ENCODE data around the gene ZRANB3. TPM values are rescaled to one million over a fixed set of nuclear protein-coding genes. Genes with fewer than 3 reads are reported as not detected.

Gene ZRANB3
- total RNA-seq (1 to 10 TPM; 4.8 to 7.3 (median 5.6) TPM), polyA plus RNA-seq (1 to 10 TPM; 4.7 to 7.4 TPM), total RNA-seq (8.3 reads per million, percentile 32 among the genes with 10 or more reads in this experiment)

- H3K27me3 Mint-ChIP-seq, result no peaks in the 10 kb centered on the region
- H3K9me3 Mint-ChIP-seq, result no peaks in the 10 kb centered on the region
- ChIA-PET CTCF (interaction anchor here (1.4 kb wide), 1 partner anchor 526 kb away, joined by 4 read pairs; no protein-coding TSS in a partner anchor), POLR2A (interaction anchor here (0.8 to 2.4 kb wide), 11 partner anchors 8 to 613 kb away, joined by 3 to 18 read pairs (median 4); partner anchors contain the start of genes CCNT2, RAB3GAP1 and UBXN4)
- Histone ChIP-seq H3K4me3 (ENCODE audit: low read length) (peak within 1 kb of the TSS; percentile 83), H3K27ac (ENCODE audit: low read depth, low read length) (peak within 1 kb of the TSS; percentile 84), H3K36me3 (ENCODE audit: control insufficient read depth in 2 of 3, insufficient read depth in 3 of 3, low read length in 3 of 3) (peaks cover 0 to 5% (median 0%) of the 10 kb centered on the region in 3 experiments), H3K27me3 (ENCODE audit: control insufficient read depth in 2 of 2, insufficient read depth in 2 of 2, low read length in 2 of 2) (no peaks in the 10 kb centered on the region), H3K9me3 (ENCODE audit: control insufficient read depth in 2 of 3, low read length in 3 of 3) (no peaks in the 10 kb centered on the region), H3K4me1 (ENCODE audit: control insufficient read depth in 2 of 2, insufficient read depth in 2 of 2, low read length in 2 of 2) (peaks cover 4 to 21% of the 10 kb centered on the region in 2 donors)
- H3K36me3 Mint-ChIP-seq, result peaks cover 0 to 5% (median 0%) of the 10 kb centered on the region in 5 donors
- ATAC-seq, result peak; percentile 85
- H3K4me3 Mint-ChIP-seq, result no peak within 1 kb of the TSS
- intact Hi-C loops (cut with micrococcal nuclease), result loop anchor here (1.0 to 10.0 kb wide), 20 partner anchors 128 to 1412 kb away; partner anchors contain the start of genes DARS1 (in 2 of the 2), MCM6 (in 2 of the 2), UBXN4 (in 2 of the 2) and CCNT2 (in 1 of the 2)
- DNase-seq, result peak; percentile 67 to 98 (median 97)
- peak within 1 kb of the TSS in 7 of 9 donors; percentile 36 to 81 (median 67) for H3K27ac Mint-ChIP-seq
- peaks cover 5 to 38% (median 28%) of the 10 kb centered on the region in 7 donors for H3K4me1 Mint-ChIP-seq
Observed at GRCh38 chr2:135530313-135531230, at the start of gene ZRANB3. TSS of gene ZRANB3 (minus strand) at chr2:135531218.

GRCh38 chr2:135573620-135574019 lies 42.6 kb upstream of the ZRANB3 start:
- DNase-seq (no peak), ATAC-seq (no peak)
- intact Hi-C loops (cut with micrococcal nuclease), result no loop called here
- H3K27ac ChIP-seq (ENCODE audit: low read depth, low read length), result no peak overlapping the region
- no peak overlapping the region for H3K4me3 Mint-ChIP-seq
- no peaks in the 10 kb centered on the region for H3K9me3 Mint-ChIP-seq
- H3K36me3 ChIP-seq (ENCODE audit: control insufficient read depth in 2 of 3, insufficient read depth in 3 of 3, low read length in 3 of 3), result peaks cover 0 to 6% (median 0%) of the 10 kb centered on the region in 3 experiments
- H3K9me3 ChIP-seq (ENCODE audit: control insufficient read depth in 2 of 3, low read length in 3 of 3), result no peaks in the 10 kb centered on the region
- H3K4me1 ChIP-seq (ENCODE audit: control insufficient read depth in 2 of 2, insufficient read depth in 2 of 2, low read length in 2 of 2), result no peaks in the 10 kb centered on the region
- H3K27ac Mint-ChIP-seq, result no peak overlapping the region
- H3K27me3 ChIP-seq (ENCODE audit: control insufficient read depth in 2 of 2, insufficient read depth in 2 of 2, low read length in 2 of 2), result no peaks in the 10 kb centered on the region
- H3K36me3 Mint-ChIP-seq, result peaks cover 4 to 23% (median 11%) of the 10 kb centered on the region in 5 donors
- H3K27me3 Mint-ChIP-seq, result no peaks in the 10 kb centered on the region
- POLR2A ChIA-PET, result no interaction called here
- H3K4me1 Mint-ChIP-seq, result peaks cover 0 to 9% (median 6%) of the 10 kb centered on the region in 7 donors
- no peak overlapping the region for H3K4me3 ChIP-seq (ENCODE audit: low read length)
- CTCF ChIA-PET, result no interaction called here

GRCh38 chr2:135570884-135571283 lies 39.9 kb upstream of the ZRANB3 start:
- H3K36me3 Mint-ChIP-seq, result peaks cover 4 to 28% (median 11%) of the 10 kb centered on the region in 5 donors
- H3K27ac Mint-ChIP-seq, result no peak overlapping the region
- Histone ChIP-seq H3K36me3 (ENCODE audit: control insufficient read depth in 2 of 3, insufficient read depth in 3 of 3, low read length in 3 of 3) (peaks cover 0 to 6% (median 0%) of the 10 kb centered on the region in 3 experiments), H3K4me1 (ENCODE audit: control insufficient read depth in 2 of 2, insufficient read depth in 2 of 2, low read length in 2 of 2) (no peaks in the 10 kb centered on the region), H3K27me3 (ENCODE audit: control insufficient read depth in 2 of 2, insufficient read depth in 2 of 2, low read length in 2 of 2) (no peaks in the 10 kb centered on the region), H3K4me3 (ENCODE audit: low read length) (no peak overlapping the region), H3K9me3 (ENCODE audit: control insufficient read depth in 2 of 3, low read length in 3 of 3) (no peaks in the 10 kb centered on the region), H3K27ac (ENCODE audit: low read depth, low read length) (no peak overlapping the region)
- no peaks in the 10 kb centered on the region for H3K9me3 Mint-ChIP-seq
- ChIA-PET POLR2A (no interaction called here), CTCF (no interaction called here)
- H3K27me3 Mint-ChIP-seq, result no peaks in the 10 kb centered on the region
- intact Hi-C loops (cut with micrococcal nuclease), result no loop called here
- ATAC-seq (no peak), DNase-seq (no peak)
- peaks cover 0 to 9% (median 0%) of the 10 kb centered on the region in 7 donors for H3K4me1 Mint-ChIP-seq
- H3K4me3 Mint-ChIP-seq, result no peak overlapping the region

- ATAC-seq (no peak), DNase-seq (no peak)
- Mint-ChIP-seq H3K4me3 (no peak overlapping the region), H3K27ac (peak overlapping the region in 1 of 9 donors; percentile 88), H3K27me3 (no peaks in the 10 kb centered on the region), H3K36me3 (peaks cover 0 to 39% (median 12%) of the 10 kb centered on the region in 5 donors), H3K9me3 (peaks cover 0 to 4% (median 0%) of the 10 kb centered on the region in 11 donors), H3K4me1 (peaks cover 0 to 17% (median 8%) of the 10 kb centered on the region in 7 donors)
- Histone ChIP-seq H3K36me3 (ENCODE audit: control insufficient read depth in 2 of 3, insufficient read depth in 3 of 3, low read length in 3 of 3) (no peaks in the 10 kb centered on the region), H3K27me3 (ENCODE audit: control insufficient read depth in 2 of 2, insufficient read depth in 2 of 2, low read length in 2 of 2) (no peaks in the 10 kb centered on the region), H3K4me3 (ENCODE audit: low read length) (no peak overlapping the region), H3K4me1 (ENCODE audit: control insufficient read depth in 2 of 2, insufficient read depth in 2 of 2, low read length in 2 of 2) (no peaks in the 10 kb centered on the region), H3K27ac (ENCODE audit: low read depth, low read length) (no peak overlapping the region), H3K9me3 (ENCODE audit: control insufficient read depth in 2 of 3, low read length in 3 of 3) (no peaks in the 10 kb centered on the region)
- ChIA-PET CTCF (interaction anchor here (0.7 kb wide), 1 partner anchor 508 kb away, joined by 3 read pairs; no protein-coding TSS in a partner anchor), POLR2A (no interaction called here)
- intact Hi-C loops (cut with micrococcal nuclease), result no loop called here
Observed at GRCh38 chr2:135563793-135564192, 32.8 kb upstream of the ZRANB3 start.

- no peak overlapping the region for H3K4me3 ChIP-seq (ENCODE audit: low read length)
- no peaks in the 10 kb centered on the region for H3K9me3 ChIP-seq (ENCODE audit: control insufficient read depth in 2 of 3, low read length in 3 of 3)
- H3K27ac Mint-ChIP-seq, result no peak overlapping the region
- H3K36me3 ChIP-seq (ENCODE audit: control insufficient read depth in 2 of 3, insufficient read depth in 3 of 3, low read length in 3 of 3), result no peaks in the 10 kb centered on the region
- no peaks in the 10 kb centered on the region for H3K4me1 ChIP-seq (ENCODE audit: control insufficient read depth in 2 of 2, insufficient read depth in 2 of 2, low read length in 2 of 2)
- H3K4me3 Mint-ChIP-seq, result no peak overlapping the region
- intact Hi-C loops (cut with micrococcal nuclease), result no loop called here
- POLR2A ChIA-PET, result no interaction called here
- H3K4me1 Mint-ChIP-seq, result peaks cover 5 to 25% (median 13%) of the 10 kb centered on the region in 7 donors
- peaks cover 0 to 4% (median 0%) of the 10 kb centered on the region in 11 donors for H3K9me3 Mint-ChIP-seq
- H3K27ac ChIP-seq (ENCODE audit: low read depth, low read length), result no peak overlapping the region
- ATAC-seq (no peak), DNase-seq (no peak)
- CTCF ChIA-PET, result no interaction called here
- H3K36me3 Mint-ChIP-seq, result peaks cover 0 to 40% (median 13%) of the 10 kb centered on the region in 5 donors
- no peaks in the 10 kb centered on the region for H3K27me3 Mint-ChIP-seq
- H3K27me3 ChIP-seq (ENCODE audit: control insufficient read depth in 2 of 2, insufficient read depth in 2 of 2, low read length in 2 of 2), result no peaks in the 10 kb centered on the region
Observed at GRCh38 chr2:135561925-135562324, 30.9 kb upstream of the ZRANB3 start.

- no peaks in the 10 kb centered on the region for H3K4me1 ChIP-seq (ENCODE audit: control insufficient read depth in 2 of 2, insufficient read depth in 2 of 2, low read length in 2 of 2)
- CTCF ChIA-PET, result no interaction called here
- no peaks in the 10 kb centered on the region for H3K9me3 Mint-ChIP-seq
- H3K4me3 ChIP-seq (ENCODE audit: low read length), result no peak overlapping the region
- DNase-seq, result no peak
- H3K36me3 Mint-ChIP-seq, result peaks cover 0 to 42% (median 12%) of the 10 kb centered on the region in 5 donors
- peaks cover 0 to 36% (median 29%) of the 10 kb centered on the region in 7 donors for H3K4me1 Mint-ChIP-seq
- no peak overlapping the region for H3K27ac ChIP-seq (ENCODE audit: low read depth, low read length)
- intact Hi-C loops (cut with micrococcal nuclease), result no loop called here
- POLR2A ChIA-PET, result no interaction called here
- ATAC-seq, result no peak
- H3K36me3 ChIP-seq (ENCODE audit: control insufficient read depth in 2 of 3, insufficient read depth in 3 of 3, low read length in 3 of 3), result no peaks in the 10 kb centered on the region
- no peaks in the 10 kb centered on the region for H3K27me3 Mint-ChIP-seq
- no peak overlapping the region for H3K27ac Mint-ChIP-seq
- H3K27me3 ChIP-seq (ENCODE audit: control insufficient read depth in 2 of 2, insufficient read depth in 2 of 2, low read length in 2 of 2), result no peaks in the 10 kb centered on the region
- H3K4me3 Mint-ChIP-seq, result no peak overlapping the region
- no peaks in the 10 kb centered on the region for H3K9me3 ChIP-seq (ENCODE audit: control insufficient read depth in 2 of 3, low read length in 3 of 3)
Observed at GRCh38 chr2:135557530-135557929, 26.5 kb upstream of the ZRANB3 start.

Measured in naive thymus-derived CD4-positive, alpha-beta T cell (primary cell).